ENCODE data around the gene MGAT5. TPM values are rescaled to one million over a fixed set of nuclear protein-coding genes. Genes with fewer than 3 reads are reported as not detected.

MGAT5 gene
- total RNA-seq, 6 donors from 2014 or later = 25.3 to 65.5 (median 41.3) TPM

DNA sequence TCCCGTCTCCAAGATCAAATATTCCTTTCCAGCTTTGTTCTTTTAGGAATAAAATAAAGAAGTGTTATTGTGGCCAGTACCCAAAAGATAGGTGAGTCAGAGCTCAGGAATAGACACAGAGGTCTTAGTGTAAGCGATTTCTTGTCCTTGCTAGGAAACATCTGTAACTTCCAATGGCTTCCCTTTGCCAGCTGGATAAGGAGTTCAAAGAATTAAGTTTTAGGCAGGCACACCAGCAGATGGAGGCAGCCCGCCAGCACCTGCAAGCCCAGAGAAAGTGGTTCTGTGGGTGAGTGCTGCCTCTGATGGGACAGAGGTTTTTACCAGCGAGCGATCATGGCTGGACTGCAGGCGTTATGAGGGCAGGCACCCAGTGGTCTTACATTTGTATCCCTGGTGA, 125.4 kb downstream of the MGAT5 start:
- H3K27me3 ChIP-seq = no peaks in the 10 kb centered on the region
- no peak for DNase-seq
- H3K4me3 ChIP-seq = no peak overlapping the region
- H3K36me3 ChIP-seq = peaks cover 0 to 4% (median 0%) of the 10 kb centered on the region in 4 donors
- no peak overlapping the region for H3K27ac ChIP-seq
- WGBS, 2 donors = 92 to 94% methylated on average over 6 of the region's 6 CpGs
- TF ChIP-seq EP300 (IDR thresholded peaks at IDR 0.05) (no peak), POLR2A (IDR thresholded peaks at IDR 0.05) (no peak)
- TF ChIP-seq, protein P1, sequence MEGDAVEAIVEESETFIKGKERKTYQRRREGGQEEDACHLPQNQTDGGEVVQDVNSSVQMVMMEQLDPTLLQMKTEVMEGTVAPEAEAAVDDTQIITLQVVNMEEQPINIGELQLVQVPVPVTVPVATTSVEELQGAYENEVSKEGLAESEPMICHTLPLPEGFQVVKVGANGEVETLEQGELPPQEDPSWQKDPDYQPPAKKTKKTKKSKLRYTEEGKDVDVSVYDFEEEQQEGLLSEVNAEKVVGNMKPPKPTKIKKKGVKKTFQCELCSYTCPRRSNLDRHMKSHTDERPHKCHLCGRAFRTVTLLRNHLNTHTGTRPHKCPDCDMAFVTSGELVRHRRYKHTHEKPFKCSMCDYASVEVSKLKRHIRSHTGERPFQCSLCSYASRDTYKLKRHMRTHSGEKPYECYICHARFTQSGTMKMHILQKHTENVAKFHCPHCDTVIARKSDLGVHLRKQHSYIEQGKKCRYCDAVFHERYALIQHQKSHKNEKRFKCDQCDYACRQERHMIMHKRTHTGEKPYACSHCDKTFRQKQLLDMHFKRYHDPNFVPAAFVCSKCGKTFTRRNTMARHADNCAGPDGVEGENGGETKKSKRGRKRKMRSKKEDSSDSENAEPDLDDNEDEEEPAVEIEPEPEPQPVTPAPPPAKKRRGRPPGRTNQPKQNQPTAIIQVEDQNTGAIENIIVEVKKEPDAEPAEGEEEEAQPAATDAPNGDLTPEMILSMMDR (IDR thresholded peaks at IDR 0.05) = no peak
- no peak for ATAC-seq (ENCODE audit: low FRiP score in 2 of 2)
- H3K9me3 ChIP-seq = no peaks in the 10 kb centered on the region
- H3K4me1 ChIP-seq = no peaks in the 10 kb centered on the region

DNA sequence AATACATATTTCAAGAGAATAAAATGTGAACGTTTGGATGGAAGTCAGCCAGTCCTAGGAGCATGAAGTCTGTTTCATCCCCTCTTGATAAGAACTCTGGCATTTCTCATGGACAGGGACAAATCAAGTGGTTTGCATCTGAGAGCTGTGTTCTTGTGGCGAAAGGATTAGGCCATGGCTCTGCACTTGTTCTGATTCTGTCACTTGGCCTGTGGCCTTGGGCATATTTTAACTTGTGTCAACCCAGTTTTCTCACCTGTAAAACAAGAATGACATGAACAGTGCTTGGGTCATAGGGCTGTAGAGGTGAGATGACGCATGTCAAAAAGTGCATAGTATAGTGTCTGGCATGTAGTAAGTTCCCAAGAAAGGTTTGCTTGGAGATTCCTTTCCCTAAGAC, 125.8 kb downstream of the MGAT5 start:
- no peak for TF ChIP-seq POLR2A (IDR thresholded peaks at IDR 0.05)
- no peak for TF ChIP-seq EP300 (IDR thresholded peaks at IDR 0.05)
- TF ChIP-seq, protein P1 (IDR thresholded peaks at IDR 0.05) = no peak
- no peak for DNase-seq
- Histone ChIP-seq H3K27ac (no peak overlapping the region), H3K4me3 (no peak overlapping the region), H3K9me3 (no peaks in the 10 kb centered on the region), H3K27me3 (no peaks in the 10 kb centered on the region), H3K4me1 (no peaks in the 10 kb centered on the region), H3K36me3 (peaks cover 0 to 4% (median 0%) of the 10 kb centered on the region in 4 donors)
- WGBS, 2 donors = 93 to 96% methylated on average over 3 of the region's 3 CpGs
- no peak for ATAC-seq (ENCODE audit: low FRiP score in 2 of 2)

DNA sequence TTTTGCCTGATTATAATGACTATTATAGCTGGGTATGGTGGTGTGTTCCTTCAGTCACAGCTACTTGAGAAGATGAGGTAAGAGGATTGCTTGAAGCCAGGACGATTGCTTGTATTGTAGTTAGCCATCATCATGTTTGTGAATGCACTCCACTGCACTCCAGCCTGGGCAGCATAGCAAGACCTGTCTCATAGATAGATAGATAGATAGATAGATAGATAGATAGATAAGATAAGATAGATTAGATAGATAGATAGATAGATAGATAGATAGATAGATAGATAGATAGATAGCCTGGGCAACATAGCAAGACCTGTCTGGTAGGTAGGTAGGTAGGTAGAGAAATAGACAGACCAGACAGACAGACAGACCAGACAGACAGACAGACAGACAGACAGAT, 127.3 kb downstream of the MGAT5 start:
- H3K4me3 ChIP-seq = no peak overlapping the region
- H3K4me1 ChIP-seq = no peaks in the 10 kb centered on the region
- no peak for DNase-seq
- H3K27me3 ChIP-seq = no peaks in the 10 kb centered on the region
- H3K36me3 ChIP-seq = peaks cover 0 to 4% (median 0%) of the 10 kb centered on the region in 4 donors
- no peak for TF ChIP-seq POLR2AphosphoS5 (IDR thresholded peaks at IDR 0.05)
- TF ChIP-seq EP300 (IDR thresholded peaks at IDR 0.05) = no peak
- TF ChIP-seq, protein P1 (IDR thresholded peaks at IDR 0.05) = no peak
- TF ChIP-seq POLR2A (IDR thresholded peaks at IDR 0.05) = no peak
- no peak for ATAC-seq (ENCODE audit: low FRiP score in 2 of 2)
- H3K27ac ChIP-seq = no peak overlapping the region
- WGBS, 2 donors = 50 to 67% methylated on average over 1 of the region's 1 CpG
- no peaks in the 10 kb centered on the region for H3K9me3 ChIP-seq

DNA sequence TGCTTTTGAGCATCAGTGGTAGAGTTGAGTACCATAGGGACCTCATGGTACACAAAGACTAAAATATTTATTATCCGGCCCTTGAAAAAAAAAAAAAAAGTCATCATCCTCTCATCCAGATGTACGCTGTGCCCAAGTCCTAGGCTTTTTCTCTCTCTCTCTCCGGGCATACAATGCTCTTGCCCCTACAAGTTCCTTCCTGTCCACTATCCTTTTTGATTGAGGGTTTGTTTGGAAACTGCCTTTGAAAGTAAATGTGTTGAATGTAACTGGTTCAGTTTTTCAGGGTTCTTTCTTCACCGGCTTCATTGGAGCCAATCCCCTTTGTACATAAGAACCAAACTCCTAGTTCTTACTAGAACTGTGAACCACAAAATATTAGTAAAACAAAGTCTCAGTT, 130.3 kb downstream of the MGAT5 start:
- Histone ChIP-seq H3K4me1 (no peaks in the 10 kb centered on the region), H3K9me3 (no peaks in the 10 kb centered on the region), H3K27ac (no peak overlapping the region), H3K36me3 (no peaks in the 10 kb centered on the region), H3K4me3 (no peak overlapping the region), H3K27me3 (no peaks in the 10 kb centered on the region)
- DNase-seq (no peak), ATAC-seq (ENCODE audit: low FRiP score in 2 of 2) (no peak)
- TF ChIP-seq EP300 (IDR thresholded peaks at IDR 0.05) (no peak), POLR2A (IDR thresholded peaks at IDR 0.05) (no peak), POLR2AphosphoS5 (IDR thresholded peaks at IDR 0.05) (no peak)
- TF ChIP-seq, protein P1 (IDR thresholded peaks at IDR 0.05) = no peak
- 77 to 86% methylated on average over 4 of the region's 4 CpGs for WGBS, 2 donors

DNA sequence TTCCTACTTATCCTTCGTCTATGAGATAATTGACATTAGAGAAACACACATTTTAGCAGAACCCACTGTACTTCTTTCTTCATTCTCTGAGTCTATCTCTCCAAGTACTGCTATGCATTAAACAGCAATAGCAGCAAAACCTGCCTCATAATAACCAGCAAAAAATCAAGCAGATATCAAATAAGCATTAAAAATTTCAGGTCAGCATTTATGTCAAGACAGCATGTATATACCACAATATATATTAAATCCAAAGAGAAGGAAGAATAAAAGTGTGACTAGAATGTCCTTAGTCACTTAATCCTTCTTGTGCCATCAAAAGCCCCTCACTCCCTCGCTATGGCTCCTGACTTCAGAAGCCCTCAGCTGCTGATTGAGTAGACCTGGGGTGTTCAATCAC, 131.3 kb downstream of the MGAT5 start:
- DNase-seq = no peak
- Histone ChIP-seq H3K4me3 (no peak overlapping the region), H3K27me3 (no peaks in the 10 kb centered on the region), H3K9me3 (no peaks in the 10 kb centered on the region), H3K36me3 (no peaks in the 10 kb centered on the region), H3K4me1 (no peaks in the 10 kb centered on the region), H3K27ac (no peak overlapping the region)
- 88 to 90% methylated on average over 2 of the region's 2 CpGs for WGBS, 2 donors
- no peak for ATAC-seq (ENCODE audit: low FRiP score in 2 of 2)
- TF ChIP-seq POLR2A (IDR thresholded peaks at IDR 0.05) (no peak), POLR2AphosphoS5 (IDR thresholded peaks at IDR 0.05) (no peak), EP300 (IDR thresholded peaks at IDR 0.05) (no peak)
- TF ChIP-seq, protein P1 (IDR thresholded peaks at IDR 0.05) = no peak
